Measurements from ENCODE around the gene SHC4.

DNA sequence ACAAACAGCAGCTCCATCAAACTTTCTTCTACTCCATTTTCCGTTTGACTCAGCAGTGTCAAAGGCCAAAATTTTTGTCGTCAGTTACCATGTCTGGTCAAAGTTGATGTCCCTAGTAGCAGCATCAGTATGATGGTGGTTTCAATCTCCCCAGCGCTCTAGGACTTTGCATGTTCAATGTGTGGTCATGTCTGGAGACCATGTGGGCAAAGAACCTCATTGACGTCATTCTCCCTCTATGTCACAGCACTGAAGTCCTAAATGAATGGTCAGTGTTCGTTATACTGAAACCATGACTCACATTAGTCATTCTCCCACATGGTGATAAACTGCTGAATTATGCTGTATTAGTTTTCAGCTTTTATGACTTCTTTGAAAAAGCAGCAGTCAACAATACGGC is 23.2 kb downstream of the SHC4 start:
- TF ChIP-seq JUND (CRISPR knock-in tag; IDR thresholded peaks at IDR 0.05) (no peak), ARNT (IDR thresholded peaks at IDR 0.05) (no peak)
- TF ChIP-seq, protein P1, sequence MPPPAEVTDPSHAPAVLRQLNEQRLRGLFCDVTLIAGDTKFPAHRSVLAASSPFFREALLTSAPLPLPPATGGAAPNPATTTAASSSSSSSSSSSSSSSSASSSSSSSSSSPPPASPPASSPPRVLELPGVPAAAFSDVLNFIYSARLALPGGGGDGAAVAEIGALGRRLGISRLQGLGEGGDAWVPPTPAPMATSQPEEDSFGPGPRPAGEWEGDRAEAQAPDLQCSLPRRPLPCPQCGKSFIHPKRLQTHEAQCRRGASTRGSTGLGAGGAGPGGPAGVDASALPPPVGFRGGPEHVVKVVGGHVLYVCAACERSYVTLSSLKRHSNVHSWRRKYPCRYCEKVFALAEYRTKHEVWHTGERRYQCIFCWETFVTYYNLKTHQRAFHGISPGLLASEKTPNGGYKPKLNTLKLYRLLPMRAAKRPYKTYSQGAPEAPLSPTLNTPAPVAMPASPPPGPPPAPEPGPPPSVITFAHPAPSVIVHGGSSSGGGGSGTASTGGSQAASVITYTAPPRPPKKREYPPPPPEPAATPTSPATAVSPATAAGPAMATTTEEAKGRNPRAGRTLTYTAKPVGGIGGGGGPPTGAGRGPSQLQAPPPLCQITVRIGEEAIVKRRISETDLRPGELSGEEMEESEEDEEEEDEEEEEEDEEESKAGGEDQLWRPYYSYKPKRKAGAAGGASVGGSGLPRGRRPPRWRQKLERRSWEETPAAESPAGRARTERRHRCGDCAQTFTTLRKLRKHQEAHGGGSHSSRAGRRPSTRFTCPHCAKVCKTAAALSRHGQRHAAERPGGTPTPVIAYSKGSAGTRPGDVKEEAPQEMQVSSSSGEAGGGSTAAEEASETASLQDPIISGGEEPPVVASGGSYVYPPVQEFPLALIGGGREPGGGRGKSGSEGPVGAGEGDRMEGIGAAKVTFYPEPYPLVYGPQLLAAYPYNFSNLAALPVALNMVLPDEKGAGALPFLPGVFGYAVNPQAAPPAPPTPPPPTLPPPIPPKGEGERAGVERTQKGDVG (CRISPR knock-in tag; IDR thresholded peaks at IDR 0.05; ENCODE audit: borderline replicate concordance): no peak
